Cardiac muscle cell (in vitro differentiated cells and primary cell): ENCODE results near the gene SUSD1. TPM values are rescaled to one million over a fixed set of nuclear protein-coding genes. Genes with fewer than 3 reads are reported as not detected.

ENCODE experiments used
- DNase-seq, 2 donors: peaks; one replicate each; pipeline versions ENCODE4 v3.0.0 to v3.0.0-alpha.2; 2010 to 2017; ENCODE audit warnings: low read depth in 1 of 2, low spot score in 1 of 2
- H3K27ac ChIP-seq: fragments of 200-600 bp; sonication (generic); 2 replicates; pipeline ENCODE4 v1.5.1; 2016
- H3K27me3 ChIP-seq: fragments of 200-600 bp; sonication (generic); 2 replicates; pipeline ENCODE4 v1.6.0; 2016; ENCODE audit warnings: control low read depth
- H3K36me3 ChIP-seq: fragments of 200-600 bp; sonication (generic); 2 replicates; pipeline ENCODE4 v1.5.1; 2016; ENCODE audit warnings: control low read depth
- H3K4me1 ChIP-seq: fragments of 200-600 bp; sonication (generic); 2 replicates; pipeline ENCODE4 v1.8.1; 2017; ENCODE audit warnings: low read depth, mild to moderate bottlenecking, mixed run types
- H3K4me3 ChIP-seq: fragments of 200-600 bp; sonication (generic); 2 replicates; pipeline ENCODE4 v1.5.1; 2016; ENCODE audit warnings: mild to moderate bottlenecking
- H3K9me3 ChIP-seq: fragments of 200-600 bp; sonication (generic); 2 replicates; pipeline ENCODE4 v1.5.1; 2017; ENCODE audit warnings: low read depth, mild to moderate bottlenecking, control low read depth
- polyA plus RNA-seq: library from polyadenylated mRNA; unstranded; fragments of >200 nt; fragmentation: Nextera tagmentation; extraction: Ambion mirVana; gene quantifications from 2 replicates; pipeline ENCODE4 v1.2.1, GENCODE V29; 2016
- total RNA-seq: library from RNA; depleted of rRNA; stranded (reverse); fragments of >200 nt; gene quantifications from 2 replicates; pipeline ENCODE4 v1.2.3, GENCODE V29; 2016
- TF ChIP-seq, protein P1 (sequence below): IDR thresholded peaks from 2 replicates; pipeline ENCODE4 v1.5.1; 2012; ENCODE audit warnings: low read depth, mild to moderate bottlenecking, low read length

The SUSD1 gene
- total and polyA plus RNA-seq, 2 experiments from 2014 or later = 9.7 to 15.2 TPM

DNA sequence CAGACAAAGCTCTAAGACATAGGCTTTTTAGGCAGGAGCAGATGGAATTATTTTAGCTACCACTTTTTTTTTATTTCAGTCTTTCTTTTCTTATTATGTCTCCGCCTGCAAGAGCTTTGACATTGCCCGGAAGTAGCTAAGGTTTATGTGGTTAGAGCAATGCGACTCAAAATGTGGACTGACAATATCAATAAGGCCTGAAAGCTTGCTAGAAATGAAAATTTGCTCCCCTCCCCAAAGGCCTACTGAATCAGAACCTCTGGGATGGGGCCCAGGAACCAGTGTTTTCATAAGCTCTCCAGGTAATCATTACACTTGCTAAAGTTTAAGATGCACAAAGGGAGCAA lies 81.3 kb downstream of the SUSD1 start:
- H3K9me3 ChIP-seq = no peaks in the 10 kb centered on the region
- H3K27me3 ChIP-seq = no peaks in the 10 kb centered on the region
- H3K4me3 ChIP-seq = no peak overlapping the region
- no peaks in the 10 kb centered on the region for H3K4me1 ChIP-seq
- no peak for DNase-seq
- H3K27ac ChIP-seq = no peak overlapping the region
- TF ChIP-seq, protein P1, sequence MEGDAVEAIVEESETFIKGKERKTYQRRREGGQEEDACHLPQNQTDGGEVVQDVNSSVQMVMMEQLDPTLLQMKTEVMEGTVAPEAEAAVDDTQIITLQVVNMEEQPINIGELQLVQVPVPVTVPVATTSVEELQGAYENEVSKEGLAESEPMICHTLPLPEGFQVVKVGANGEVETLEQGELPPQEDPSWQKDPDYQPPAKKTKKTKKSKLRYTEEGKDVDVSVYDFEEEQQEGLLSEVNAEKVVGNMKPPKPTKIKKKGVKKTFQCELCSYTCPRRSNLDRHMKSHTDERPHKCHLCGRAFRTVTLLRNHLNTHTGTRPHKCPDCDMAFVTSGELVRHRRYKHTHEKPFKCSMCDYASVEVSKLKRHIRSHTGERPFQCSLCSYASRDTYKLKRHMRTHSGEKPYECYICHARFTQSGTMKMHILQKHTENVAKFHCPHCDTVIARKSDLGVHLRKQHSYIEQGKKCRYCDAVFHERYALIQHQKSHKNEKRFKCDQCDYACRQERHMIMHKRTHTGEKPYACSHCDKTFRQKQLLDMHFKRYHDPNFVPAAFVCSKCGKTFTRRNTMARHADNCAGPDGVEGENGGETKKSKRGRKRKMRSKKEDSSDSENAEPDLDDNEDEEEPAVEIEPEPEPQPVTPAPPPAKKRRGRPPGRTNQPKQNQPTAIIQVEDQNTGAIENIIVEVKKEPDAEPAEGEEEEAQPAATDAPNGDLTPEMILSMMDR = no peak
- H3K36me3 ChIP-seq = no peaks in the 10 kb centered on the region

DNA sequence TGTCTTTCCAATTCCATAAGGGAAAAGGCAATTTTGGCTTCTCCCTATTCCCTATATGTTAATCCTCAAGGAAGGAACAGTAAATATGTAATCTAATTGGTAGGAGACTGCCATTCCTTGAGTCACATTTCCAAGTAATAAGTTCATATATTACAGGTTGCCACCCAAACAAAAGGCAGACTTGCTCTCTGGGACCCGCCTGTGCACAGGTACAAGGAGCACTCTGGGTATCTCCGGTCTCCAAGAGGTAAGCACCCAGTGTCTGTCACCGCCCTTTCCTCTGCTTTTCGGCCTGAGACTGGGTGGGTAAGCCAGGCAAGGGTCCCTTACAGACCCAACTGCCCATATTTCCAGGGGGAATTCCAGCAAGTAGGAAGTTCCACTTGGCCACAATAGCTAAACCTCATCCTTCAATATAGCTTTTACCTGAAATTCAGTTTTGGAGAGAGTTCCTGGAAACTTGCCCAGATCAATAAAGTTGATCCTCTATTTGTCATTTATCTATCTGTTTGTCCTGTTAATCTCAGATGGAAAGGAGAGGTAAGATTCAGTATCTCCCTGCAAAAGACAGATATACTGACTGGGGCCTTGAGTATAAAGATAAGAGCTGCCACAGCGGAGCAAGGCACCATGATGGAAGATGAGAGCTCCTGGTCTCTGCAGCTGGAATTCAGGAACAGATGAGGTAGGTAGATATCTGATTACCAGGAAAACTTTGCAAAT lies 81.8 kb downstream of the SUSD1 start:
- TF ChIP-seq, protein P1 = no peak
- DNase-seq = no peak
- Histone ChIP-seq H3K4me1 (no peaks in the 10 kb centered on the region), H3K36me3 (no peaks in the 10 kb centered on the region), H3K9me3 (no peaks in the 10 kb centered on the region), H3K4me3 (no peak overlapping the region), H3K27ac (no peak overlapping the region), H3K27me3 (no peaks in the 10 kb centered on the region)

DNA sequence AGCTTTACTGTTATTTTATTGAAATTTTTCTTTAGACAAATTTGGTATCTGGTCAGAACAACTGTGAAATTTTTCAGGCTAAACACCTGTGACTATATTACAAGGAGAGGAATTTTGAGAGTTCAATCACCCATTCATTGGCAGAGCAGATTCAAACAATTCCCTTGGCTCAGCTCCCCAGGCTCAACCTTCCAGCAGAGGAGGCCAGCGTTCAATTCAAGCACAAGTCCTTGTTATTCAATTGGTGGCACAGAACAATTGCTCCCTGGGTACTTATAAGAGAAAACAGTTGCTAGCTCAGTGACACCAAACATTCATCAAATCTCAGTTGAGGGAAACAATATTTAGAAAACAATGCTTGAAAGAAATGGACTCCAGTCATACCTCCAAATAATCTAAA lies 83.3 kb downstream of the SUSD1 start:
- no peak overlapping the region for H3K27ac ChIP-seq
- H3K36me3 ChIP-seq = no peaks in the 10 kb centered on the region
- TF ChIP-seq, protein P1 = peak; percentile 39
- no peak overlapping the region for H3K4me3 ChIP-seq
- H3K4me1 ChIP-seq = no peaks in the 10 kb centered on the region
- DNase-seq = peak; percentile 35 to 47
- H3K9me3 ChIP-seq = no peaks in the 10 kb centered on the region
- H3K27me3 ChIP-seq = no peaks in the 10 kb centered on the region

DNA sequence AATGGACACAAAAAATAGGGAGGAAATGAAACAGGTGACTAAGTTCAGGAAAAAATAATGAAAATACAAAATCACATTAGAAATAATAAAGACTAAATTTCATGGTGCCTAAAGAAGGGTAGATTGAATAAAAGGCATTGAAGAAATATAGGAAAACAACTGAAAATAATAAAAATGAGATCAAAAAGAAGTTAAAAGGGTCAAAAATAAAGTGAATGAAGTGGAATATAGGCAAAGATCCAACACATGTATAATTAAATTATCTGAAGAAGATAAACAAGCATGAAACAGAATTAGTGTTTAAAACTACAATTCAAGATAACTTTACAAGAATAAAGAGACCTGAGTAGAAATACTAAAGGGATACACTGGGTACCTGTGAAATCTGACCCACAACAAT lies 87.6 kb downstream of the SUSD1 start:
- Histone ChIP-seq H3K4me1 (no peaks in the 10 kb centered on the region), H3K36me3 (no peaks in the 10 kb centered on the region), H3K9me3 (no peaks in the 10 kb centered on the region), H3K27me3 (no peaks in the 10 kb centered on the region), H3K27ac (no peak overlapping the region), H3K4me3 (no peak overlapping the region)
- no peak for DNase-seq
- TF ChIP-seq, protein P1 = no peak

DNA sequence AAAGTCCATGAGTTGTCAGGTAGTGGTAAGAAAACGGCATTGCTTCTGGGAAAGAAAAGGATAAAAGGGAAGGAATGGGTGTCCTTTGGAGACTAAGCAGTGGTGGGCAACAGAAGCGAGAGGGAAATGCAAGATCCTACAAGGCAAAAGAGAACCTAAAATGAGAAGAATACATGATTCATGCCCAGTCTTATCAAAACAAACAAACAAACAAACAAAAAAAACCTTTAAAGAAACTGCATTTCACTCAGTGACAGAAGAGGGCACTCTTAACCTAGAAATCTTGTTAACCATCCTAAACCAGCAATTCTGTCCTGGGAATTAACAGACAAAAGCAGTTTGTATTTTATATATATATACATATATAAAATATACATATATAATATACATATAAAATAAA lies 88.5 kb downstream of the SUSD1 start:
- no peak overlapping the region for H3K4me3 ChIP-seq
- H3K27ac ChIP-seq = no peak overlapping the region
- TF ChIP-seq, protein P1 = peak; percentile 50
- DNase-seq = peak in 1 of 2 donors; percentile 56
- H3K9me3 ChIP-seq = no peaks in the 10 kb centered on the region
- no peaks in the 10 kb centered on the region for H3K27me3 ChIP-seq
- H3K4me1 ChIP-seq = no peaks in the 10 kb centered on the region
- H3K36me3 ChIP-seq = no peaks in the 10 kb centered on the region
